OCI-M2 (cell line): ENCODE data around the gene GSTM2.

Experiments
- DNase-seq: peaks from one replicate; lab custom pipeline; 2025; ENCODE audit not compliant: unreplicated experiment; lab: John Stamatoyannopoulos, UW

GSTM2 gene

DNA sequence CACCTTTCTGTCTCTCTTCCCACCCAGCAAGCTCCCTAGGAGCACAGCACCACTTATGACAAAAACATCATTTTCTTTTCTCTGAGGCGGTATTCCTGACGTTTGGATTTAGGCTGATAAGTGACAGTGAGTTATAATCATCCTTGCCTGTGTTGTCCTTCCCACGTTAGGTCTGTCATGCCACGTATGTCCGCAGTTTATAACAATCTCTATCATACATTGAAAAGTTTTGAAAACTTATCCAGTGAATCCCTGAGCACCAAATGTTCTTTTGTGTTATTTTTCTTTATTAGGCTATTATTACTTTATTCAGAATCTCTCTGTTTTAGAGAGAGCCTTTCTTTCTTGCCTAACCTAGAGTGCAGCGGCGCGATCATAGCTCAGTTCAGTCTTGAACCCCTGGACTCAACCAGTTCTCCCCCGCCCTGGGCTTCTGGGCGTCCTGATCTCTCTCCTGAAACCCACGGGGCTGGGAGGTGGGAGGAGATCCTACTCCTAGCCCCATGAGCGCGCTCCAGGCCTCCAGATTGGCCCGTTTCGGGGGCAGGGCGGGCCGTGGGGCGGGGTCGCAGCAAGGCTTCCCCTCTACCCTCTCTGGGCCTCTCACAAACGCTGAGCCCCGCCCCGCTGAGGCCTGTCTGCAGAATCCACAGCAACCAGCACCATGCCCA is at the start of gene GSTM2:
Gene GSTM2, plus strand, starts transcription at position 606 of the 671 bp plus-strand sequence. Its CDS starts 59 bp downstream, at position 665.
- peak; percentile 21 for DNase-seq

GRCh38 chr1:109618661-109619575 is 48.9 kb upstream of the GSTM2 start:
- no peak for DNase-seq

GRCh38 chr1:109619576-109620400 is 48.1 kb upstream of the GSTM2 start, which contains the start of the genes AMPD2 and GNAT2:
Gene AMPD2, plus strand, starts transcription at chr1:109619837. Its CDS starts 1,339 bp downstream, at chr1:109621176.
Gene GNAT2, minus strand, starts transcription at chr1:109619616. Its CDS starts 6,746 bp downstream, at chr1:109612870.
- DNase-seq = no peak

GRCh38 chr1:109620401-109620791 is 47.5 kb upstream of the GSTM2 start:
- DNase-seq = no peak

GRCh38 chr1:109620841-109621286 is 47.0 kb upstream of the GSTM2 start:
- no peak for DNase-seq

DNA sequence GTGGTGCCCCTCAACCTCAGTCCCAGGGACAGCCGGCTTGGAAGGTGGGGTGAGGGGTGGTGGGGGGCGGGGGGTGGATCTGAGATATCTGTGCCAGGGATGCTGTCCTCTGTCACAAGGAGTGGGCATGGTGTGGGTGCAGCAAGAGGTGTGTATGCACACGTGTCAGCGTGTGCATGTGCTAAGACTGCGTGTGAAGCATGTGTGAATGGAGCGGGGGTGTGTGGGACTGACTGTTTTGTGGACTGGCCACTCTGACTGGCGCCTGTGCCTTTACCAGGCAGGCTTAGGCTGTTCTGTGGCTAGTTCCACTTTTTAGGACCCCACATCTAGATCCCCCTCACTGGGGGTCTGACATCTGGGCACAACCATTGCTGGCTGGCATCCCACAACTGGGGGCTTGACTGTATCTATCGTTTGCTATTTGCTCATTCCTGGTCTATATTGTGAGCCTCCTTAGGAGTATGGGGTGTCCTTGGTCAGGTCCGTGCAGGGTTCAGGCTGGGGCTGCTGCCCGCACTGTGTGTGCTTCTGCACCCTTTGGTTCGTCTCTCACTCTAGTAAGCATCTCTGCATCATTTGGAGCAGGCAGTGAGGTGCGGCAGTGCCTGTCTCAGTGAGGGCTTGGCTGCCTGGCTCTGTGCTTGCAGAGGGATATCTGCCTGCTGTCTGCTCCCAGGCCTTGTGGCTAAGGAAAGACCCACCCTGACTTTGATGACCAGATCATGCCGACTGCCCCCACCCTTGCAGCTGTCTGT is 46.3 kb upstream of the GSTM2 start:
- no peak for DNase-seq

- no peak for DNase-seq
Observed at GRCh38 chr1:109622137-109622892, 45.5 kb upstream of the GSTM2 start.

- DNase-seq = no peak
Observed at GRCh38 chr1:109622895-109623294, 45.0 kb upstream of the GSTM2 start.

GRCh38 chr1:109623601-109624161 is 44.2 kb upstream of the GSTM2 start:
- DNase-seq = no peak

- DNase-seq = no peak
Observed at GRCh38 chr1:109624201-109625010, 43.5 kb upstream of the GSTM2 start.

GRCh38 chr1:109625176-109625575 is 42.7 kb upstream of the GSTM2 start:
- DNase-seq = no peak

DNA sequence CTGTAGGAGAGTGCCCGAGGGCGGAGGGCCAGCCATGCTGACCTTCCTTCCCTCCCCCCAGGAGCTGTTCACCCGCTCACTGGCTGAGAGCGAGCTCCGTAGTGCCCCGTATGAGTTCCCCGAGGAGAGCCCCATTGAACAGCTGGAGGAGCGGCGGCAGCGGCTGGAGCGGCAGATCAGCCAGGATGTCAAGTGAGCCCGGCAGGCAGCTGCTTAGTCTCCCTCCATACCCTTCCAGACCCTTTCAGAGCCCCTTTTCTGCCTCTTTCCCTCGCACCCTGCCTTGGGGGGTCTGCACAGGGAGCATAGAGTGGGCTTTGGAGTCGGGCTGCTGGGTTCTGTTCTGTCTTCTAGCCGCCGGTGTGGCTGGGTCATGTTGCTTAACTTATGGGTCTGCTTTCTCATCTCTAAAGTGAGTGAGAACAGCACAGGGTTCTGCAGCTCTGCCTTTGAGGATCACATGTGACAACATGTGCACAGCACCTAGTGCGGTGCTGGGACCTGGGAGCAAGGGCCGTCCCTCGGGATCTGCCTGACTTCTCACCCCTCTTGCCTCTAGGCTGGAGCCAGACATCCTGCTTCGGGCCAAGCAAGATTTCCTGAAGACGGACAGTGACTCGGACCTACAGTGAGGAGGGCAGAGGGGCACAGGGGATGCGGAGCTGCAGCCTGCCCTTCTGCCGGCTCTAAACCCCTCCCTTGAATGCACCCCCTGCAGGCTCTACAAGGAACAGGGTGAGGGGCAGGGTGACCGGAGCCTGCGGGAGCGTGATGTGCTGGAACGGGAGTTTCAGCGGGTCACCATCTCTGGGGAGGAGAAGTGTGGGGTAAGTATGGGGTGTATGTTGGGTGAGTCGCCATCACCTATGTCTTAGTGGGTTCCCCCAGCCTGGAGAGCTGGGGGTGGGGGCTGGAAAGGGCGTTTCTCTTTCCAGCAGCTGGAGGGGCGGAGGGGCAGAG is 42.0 kb upstream of the GSTM2 start:
- DNase-seq = no peak

GRCh38 chr1:109626682-109627408 is 41.0 kb upstream of the GSTM2 start:
- DNase-seq = no peak

GRCh38 chr1:109627692-109628399 is 40.0 kb upstream of the GSTM2 start:
- DNase-seq = no peak

- DNase-seq = no peak
Observed at GRCh38 chr1:109628540-109629321, 39.1 kb upstream of the GSTM2 start.
